ENCODE measurements around the gene CDKN1A.

CDKN1A gene

DNA sequence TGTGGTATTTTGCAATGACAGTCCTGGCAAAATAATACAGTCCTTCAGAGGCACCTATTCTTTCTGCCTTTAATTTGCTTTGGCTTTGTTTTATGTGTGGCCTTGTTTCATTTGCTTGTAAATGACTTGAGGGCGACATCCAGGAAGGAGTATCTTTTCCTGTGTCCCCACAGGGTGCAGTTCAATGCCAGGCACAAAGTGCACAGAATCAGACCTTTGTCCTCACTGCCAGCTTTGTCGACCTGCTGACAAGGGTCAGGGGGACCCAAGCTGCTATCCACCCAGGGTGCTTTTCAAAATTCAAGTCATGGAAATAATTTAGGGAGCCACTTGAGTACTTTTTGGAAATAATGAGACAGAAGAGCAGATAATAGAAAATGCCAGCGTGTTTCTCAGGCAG lies 37.0 kb upstream of the CDKN1A start:
- no peak overlapping the region for H3K4me3 ChIP-seq (ENCODE audit: low read depth, low read length)
- TF ChIP-seq, protein P1, sequence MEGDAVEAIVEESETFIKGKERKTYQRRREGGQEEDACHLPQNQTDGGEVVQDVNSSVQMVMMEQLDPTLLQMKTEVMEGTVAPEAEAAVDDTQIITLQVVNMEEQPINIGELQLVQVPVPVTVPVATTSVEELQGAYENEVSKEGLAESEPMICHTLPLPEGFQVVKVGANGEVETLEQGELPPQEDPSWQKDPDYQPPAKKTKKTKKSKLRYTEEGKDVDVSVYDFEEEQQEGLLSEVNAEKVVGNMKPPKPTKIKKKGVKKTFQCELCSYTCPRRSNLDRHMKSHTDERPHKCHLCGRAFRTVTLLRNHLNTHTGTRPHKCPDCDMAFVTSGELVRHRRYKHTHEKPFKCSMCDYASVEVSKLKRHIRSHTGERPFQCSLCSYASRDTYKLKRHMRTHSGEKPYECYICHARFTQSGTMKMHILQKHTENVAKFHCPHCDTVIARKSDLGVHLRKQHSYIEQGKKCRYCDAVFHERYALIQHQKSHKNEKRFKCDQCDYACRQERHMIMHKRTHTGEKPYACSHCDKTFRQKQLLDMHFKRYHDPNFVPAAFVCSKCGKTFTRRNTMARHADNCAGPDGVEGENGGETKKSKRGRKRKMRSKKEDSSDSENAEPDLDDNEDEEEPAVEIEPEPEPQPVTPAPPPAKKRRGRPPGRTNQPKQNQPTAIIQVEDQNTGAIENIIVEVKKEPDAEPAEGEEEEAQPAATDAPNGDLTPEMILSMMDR (IDR thresholded peaks at IDR 0.05; ENCODE audit: low read depth, low read length) = no peak
- TF ChIP-seq POLR2A (IDR thresholded peaks at IDR 0.05; ENCODE audit: extremely low read depth, insufficient read length) (no peak), MYC (IDR thresholded peaks at IDR 0.05; ENCODE audit: low read depth, low read length) (no peak)
- TF ChIP-seq, protein P2, sequence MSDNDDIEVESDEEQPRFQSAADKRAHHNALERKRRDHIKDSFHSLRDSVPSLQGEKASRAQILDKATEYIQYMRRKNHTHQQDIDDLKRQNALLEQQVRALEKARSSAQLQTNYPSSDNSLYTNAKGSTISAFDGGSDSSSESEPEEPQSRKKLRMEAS (IDR thresholded peaks at IDR 0.05; ENCODE audit: low read depth, low read length) = no peak
- DNase-seq (ENCODE audit: low read depth) = no peak

DNA sequence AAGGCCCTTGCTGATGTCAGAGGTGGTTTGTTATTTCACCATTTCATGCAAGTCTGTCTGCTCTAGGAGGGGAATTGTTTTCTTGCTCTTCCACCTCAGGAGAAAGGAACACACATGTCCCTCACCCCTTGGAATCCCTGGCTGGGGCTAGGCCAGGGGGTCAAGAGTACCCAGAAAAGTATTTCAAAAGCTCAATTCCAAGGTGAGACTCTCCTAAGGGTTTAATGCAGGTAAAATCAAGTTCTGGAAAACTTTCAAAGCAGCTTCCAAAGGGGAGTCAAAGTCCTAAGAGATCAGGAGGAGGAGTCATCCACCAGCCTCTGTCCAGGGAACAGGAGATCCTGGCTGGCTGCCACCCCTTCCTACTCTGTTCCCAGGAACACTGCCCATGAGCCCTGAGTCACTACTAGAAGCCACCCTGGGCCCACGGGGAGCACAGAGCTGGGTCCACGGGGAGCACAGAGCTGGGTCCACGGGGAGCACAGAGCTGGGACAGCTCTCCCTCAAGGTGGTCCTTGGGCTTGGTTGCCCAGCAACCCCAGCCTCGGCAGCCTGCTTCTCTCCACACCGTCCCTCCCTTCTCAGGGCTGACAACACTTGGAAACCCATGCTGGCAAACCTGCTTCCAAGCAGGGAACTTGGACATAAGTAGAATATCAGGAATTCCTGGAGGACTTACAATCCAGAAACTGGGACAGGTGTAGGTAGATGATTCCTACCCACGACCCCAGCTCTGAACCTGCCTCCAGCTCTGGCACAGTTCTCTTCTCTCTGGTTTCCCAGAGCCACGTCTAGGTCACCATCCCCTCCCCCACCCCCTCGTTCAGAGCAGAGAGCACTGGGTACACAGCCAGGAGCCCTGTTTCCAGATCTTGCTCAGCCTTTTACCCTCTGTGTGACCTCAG lies 35.3 kb upstream of the CDKN1A start:
- no peak for DNase-seq (ENCODE audit: low read depth)
- TF ChIP-seq POLR2A (IDR thresholded peaks at IDR 0.05; ENCODE audit: extremely low read depth, insufficient read length) (no peak), MYC (IDR thresholded peaks at IDR 0.05; ENCODE audit: low read depth, low read length) (no peak)
- TF ChIP-seq, protein P1 (IDR thresholded peaks at IDR 0.05; ENCODE audit: low read depth, low read length) = no peak
- TF ChIP-seq, protein P2 (IDR thresholded peaks at IDR 0.05; ENCODE audit: low read depth, low read length) = no peak
- H3K4me3 ChIP-seq (ENCODE audit: low read depth, low read length) = no peak overlapping the region

DNA sequence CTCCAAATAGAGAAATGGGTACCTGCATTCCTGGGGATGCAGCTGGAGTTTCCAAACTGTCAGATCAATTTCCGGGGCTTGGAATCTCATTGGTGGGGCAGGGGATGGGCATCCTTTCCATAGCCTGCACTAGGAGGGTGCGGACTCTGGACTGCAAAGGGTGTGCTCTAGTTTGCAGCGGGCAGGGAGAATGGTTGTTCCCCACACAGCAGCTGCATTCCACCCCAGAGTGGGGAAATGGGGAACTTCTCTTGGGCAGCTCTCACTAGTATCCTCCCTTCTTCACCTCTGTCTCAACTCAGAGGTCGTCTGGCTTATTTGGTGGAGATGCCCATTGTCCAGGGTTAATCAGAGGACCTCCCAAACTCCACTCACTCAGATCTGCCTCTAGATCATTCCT lies 34.5 kb upstream of the CDKN1A start:
- peak; percentile 38 for DNase-seq (ENCODE audit: low read depth)
- no peak overlapping the region for H3K4me3 ChIP-seq (ENCODE audit: low read depth, low read length)
- TF ChIP-seq, protein P2 (IDR thresholded peaks at IDR 0.05; ENCODE audit: low read depth, low read length) = no peak
- no peak for TF ChIP-seq MYC (IDR thresholded peaks at IDR 0.05; ENCODE audit: low read depth, low read length)
- TF ChIP-seq, protein P1 (IDR thresholded peaks at IDR 0.05; ENCODE audit: low read depth, low read length) = no peak
- TF ChIP-seq POLR2A (IDR thresholded peaks at IDR 0.05; ENCODE audit: extremely low read depth, insufficient read length) = no peak

DNA sequence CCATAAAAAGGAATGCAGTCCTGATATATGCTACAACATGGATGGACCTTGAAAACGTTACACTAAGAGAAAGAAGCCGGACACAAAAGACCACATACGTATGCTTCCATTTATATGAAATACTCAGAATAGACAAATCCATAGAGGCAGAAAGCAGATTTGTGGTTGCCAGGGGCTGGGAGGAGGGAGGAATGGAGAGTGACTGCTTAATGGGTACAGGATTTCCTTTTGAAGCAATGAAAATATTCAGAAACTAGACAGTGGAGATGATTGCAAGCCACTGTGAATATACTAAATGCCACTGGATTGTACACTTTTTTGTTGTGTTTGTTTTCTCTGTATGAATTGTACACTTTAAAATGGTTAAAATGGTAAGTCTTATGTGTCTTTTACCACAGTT lies 29.4 kb upstream of the CDKN1A start:
- H3K4me3 ChIP-seq (ENCODE audit: low read depth, low read length) = no peak overlapping the region
- no peak for DNase-seq (ENCODE audit: low read depth)
- TF ChIP-seq, protein P1 (IDR thresholded peaks at IDR 0.05; ENCODE audit: low read depth, low read length) = no peak
- TF ChIP-seq MYC (IDR thresholded peaks at IDR 0.05; ENCODE audit: low read depth, low read length) = no peak

DNA sequence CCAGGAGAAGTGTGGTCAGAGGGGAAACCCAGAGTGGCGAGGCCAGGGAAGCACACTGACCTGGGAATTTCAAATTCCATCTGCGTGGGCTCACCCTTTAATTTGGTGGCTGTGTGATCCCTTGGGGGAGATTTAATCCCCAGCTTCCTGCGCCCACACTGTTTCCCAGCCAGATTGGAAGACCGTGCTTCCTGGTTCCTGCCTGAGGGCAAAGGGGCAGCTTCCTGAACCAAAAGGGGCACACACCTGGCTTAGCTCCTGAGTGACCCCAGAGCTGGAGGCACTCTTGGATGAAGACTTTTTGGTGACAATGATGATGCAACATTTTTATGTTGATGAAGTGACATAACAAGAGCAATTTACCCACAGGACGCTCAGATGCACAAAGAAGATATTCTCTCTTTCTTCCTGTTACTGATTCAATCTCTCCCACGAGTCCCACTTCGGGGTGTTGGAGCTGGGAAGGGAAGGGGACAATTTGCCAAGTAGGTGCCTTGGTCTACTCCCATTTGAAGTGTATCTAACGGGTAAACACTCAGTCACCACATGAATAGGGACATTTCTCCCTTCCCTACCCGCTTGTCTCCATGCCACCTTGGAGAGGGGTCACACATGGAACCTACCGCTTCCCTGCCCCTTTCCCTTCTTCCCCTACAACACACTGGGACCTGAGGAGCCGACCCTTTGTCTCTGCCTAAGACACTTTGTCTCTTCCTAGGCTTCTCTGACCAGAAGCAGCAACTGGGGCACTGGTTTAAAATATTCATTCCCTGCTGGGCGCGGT lies 28.6 kb upstream of the CDKN1A start:
- peak; percentile 56 for DNase-seq (ENCODE audit: low read depth)
- no peak for TF ChIP-seq POLR2A (IDR thresholded peaks at IDR 0.05; ENCODE audit: extremely low read depth, insufficient read length)
- TF ChIP-seq, protein P1 (IDR thresholded peaks at IDR 0.05; ENCODE audit: low read depth, low read length) = no peak
- TF ChIP-seq, protein P2 (IDR thresholded peaks at IDR 0.05; ENCODE audit: low read depth, low read length) = no peak
- TF ChIP-seq MYC (IDR thresholded peaks at IDR 0.05; ENCODE audit: low read depth, low read length) = no peak

More for the DNA sequence above, 28.6 kb upstream of the CDKN1A start:
- no peak overlapping the region for H3K4me3 ChIP-seq (ENCODE audit: low read depth, low read length)
